IPS-11a (cell line): ENCODE measurements around the gene TMEM131L.
"Not testable (repeated sequence)": the region's sequence is repeated elsewhere in the genome, so short reads cannot be mapped to it uniquely, and the experiment has no call there.

ENCODE experiments used
- H3K4me3 ChIP-seq: one replicate; pipeline ENCODE4 v1.5.1; 2013; ENCODE audit warnings: low read depth, low read length, control low read depth

Gene TMEM131L

GRCh38 chr4:153501578-153501977 lies 35.4 kb downstream of the TMEM131L start:
- no peak overlapping the region for H3K4me3 ChIP-seq

- H3K4me3 ChIP-seq = no peak overlapping the region
Observed at GRCh38 chr4:153502584-153502983, 36.4 kb downstream of the TMEM131L start.

GRCh38 chr4:153506341-153507309 lies 40.5 kb downstream of the TMEM131L start:
- no peak overlapping the region for H3K4me3 ChIP-seq

- H3K4me3 ChIP-seq = no peak overlapping the region
Observed at GRCh38 chr4:153507310-153508073, 41.3 kb downstream of the TMEM131L start.

- H3K4me3 ChIP-seq = not testable (repeated sequence)
Observed at GRCh38 chr4:153509212-153509611, 43.1 kb downstream of the TMEM131L start.

- H3K4me3 ChIP-seq = no peak overlapping the region
Observed at GRCh38 chr4:153509724-153510123, 43.6 kb downstream of the TMEM131L start.

- H3K4me3 ChIP-seq = no peak overlapping the region
Observed at GRCh38 chr4:153510252-153511001, 44.3 kb downstream of the TMEM131L start.

- no peak overlapping the region for H3K4me3 ChIP-seq
Observed at GRCh38 chr4:153511104-153511503, 44.9 kb downstream of the TMEM131L start.

GRCh38 chr4:153512162-153512852 lies 46.1 kb downstream of the TMEM131L start:
- H3K4me3 ChIP-seq = no peak overlapping the region

- H3K4me3 ChIP-seq = no peak overlapping the region
Observed at GRCh38 chr4:153512952-153513500, 46.9 kb downstream of the TMEM131L start.

GRCh38 chr4:153513596-153513995 lies 47.4 kb downstream of the TMEM131L start:
- no peak overlapping the region for H3K4me3 ChIP-seq

- H3K4me3 ChIP-seq = no peak overlapping the region
Observed at GRCh38 chr4:153514001-153514526, 47.9 kb downstream of the TMEM131L start.

- H3K4me3 ChIP-seq = no peak overlapping the region
Observed at GRCh38 chr4:153514688-153515426, 48.7 kb downstream of the TMEM131L start.

GRCh38 chr4:153517159-153517558 lies 51.0 kb downstream of the TMEM131L start:
- H3K4me3 ChIP-seq = no peak overlapping the region

GRCh38 chr4:153518001-153518400 lies 51.8 kb downstream of the TMEM131L start:
- H3K4me3 ChIP-seq = no peak overlapping the region

GRCh38 chr4:153518637-153519389 lies 52.7 kb downstream of the TMEM131L start:
- H3K4me3 ChIP-seq = no peak overlapping the region

GRCh38 chr4:153519687-153520086 lies 53.5 kb downstream of the TMEM131L start:
- no peak overlapping the region for H3K4me3 ChIP-seq

- H3K4me3 ChIP-seq = no peak overlapping the region
Observed at GRCh38 chr4:153520227-153520626, 54.1 kb downstream of the TMEM131L start.
